Measurements from ENCODE around the gene KCNG1.
A peak's percentile ranks its signal among the peaks of the same experiment; 100 is the strongest.
"Not testable (repeated sequence)": the region's sequence is repeated elsewhere in the genome, so short reads cannot be mapped to it uniquely, and the experiment has no call there.

KCNG1 gene, protein sequence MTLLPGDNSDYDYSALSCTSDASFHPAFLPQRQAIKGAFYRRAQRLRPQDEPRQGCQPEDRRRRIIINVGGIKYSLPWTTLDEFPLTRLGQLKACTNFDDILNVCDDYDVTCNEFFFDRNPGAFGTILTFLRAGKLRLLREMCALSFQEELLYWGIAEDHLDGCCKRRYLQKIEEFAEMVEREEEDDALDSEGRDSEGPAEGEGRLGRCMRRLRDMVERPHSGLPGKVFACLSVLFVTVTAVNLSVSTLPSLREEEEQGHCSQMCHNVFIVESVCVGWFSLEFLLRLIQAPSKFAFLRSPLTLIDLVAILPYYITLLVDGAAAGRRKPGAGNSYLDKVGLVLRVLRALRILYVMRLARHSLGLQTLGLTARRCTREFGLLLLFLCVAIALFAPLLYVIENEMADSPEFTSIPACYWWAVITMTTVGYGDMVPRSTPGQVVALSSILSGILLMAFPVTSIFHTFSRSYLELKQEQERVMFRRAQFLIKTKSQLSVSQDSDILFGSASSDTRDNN

DNA sequence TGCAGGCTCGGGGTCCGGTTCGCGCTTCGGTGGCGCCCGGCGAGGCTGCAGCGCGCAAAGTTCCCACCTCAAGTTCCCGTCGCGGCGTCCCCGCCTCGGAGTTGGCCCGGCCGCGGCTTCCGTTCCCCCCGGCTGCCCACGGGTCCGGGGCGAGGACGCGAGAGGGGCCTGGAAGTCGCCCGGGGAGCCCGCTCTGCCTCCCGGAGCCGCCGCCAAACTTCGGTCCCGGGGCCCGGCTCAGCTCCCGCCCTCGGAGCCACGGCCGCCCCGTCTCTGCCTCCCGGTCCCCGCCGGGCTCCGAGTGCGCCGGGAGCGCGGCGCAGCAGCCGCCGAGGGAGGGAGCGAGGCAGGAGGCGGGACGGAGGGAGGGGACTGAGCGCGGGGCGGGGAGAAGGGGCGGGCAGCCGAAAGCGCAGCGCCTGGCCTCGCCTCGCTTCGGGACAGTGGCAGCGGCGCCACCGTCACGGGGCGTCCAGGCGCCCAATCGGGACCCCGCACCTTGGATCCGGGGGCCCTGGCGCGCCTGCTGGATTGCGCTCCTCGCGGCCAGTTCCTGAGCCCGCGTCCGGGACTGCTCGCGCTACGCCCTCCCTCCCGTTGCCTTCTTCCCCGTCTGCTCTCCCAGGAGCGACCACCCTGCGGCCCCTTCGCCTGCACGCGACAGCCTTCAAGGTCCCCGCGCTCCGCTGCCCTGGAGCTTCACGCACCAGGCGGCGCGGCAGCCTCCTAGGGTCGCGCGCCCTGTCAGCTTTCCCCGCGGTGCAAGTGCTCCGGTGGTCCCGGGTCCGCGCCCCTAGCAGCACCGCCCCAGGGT, at the start of gene KCNG1:
KCNG1 (minus strand) TSS at position 305 of the 814 bp plus-strand sequence. CDS start 12,769 bp downstream, outside the sequence.
- peak; percentile 23 to 31 for DNase-seq (ENCODE audit: low read depth in 1 of 2, low spot score in 1 of 2)

DNA sequence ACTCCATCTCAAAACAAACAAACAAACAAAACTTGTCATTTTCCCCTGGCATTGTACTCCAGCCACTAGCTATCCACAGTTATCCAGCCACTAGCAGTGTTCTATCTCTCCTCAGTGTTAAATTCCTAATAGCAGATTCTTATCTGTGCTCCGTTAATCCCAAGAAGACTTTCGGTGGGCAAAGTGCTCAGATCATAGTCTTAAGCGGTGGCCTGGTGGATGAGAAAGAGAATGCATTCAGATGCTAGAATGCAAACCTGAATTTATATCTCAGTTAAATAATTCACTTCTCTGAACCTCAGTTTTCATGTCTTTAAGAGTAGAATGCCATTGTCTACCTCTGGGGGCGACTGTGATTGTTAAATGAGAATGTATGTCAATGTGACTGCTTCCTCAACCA, 47.7 kb upstream of the KCNG1 start:
- DNase-seq (ENCODE audit: low read depth in 1 of 2, low spot score in 1 of 2) = no peak

DNA sequence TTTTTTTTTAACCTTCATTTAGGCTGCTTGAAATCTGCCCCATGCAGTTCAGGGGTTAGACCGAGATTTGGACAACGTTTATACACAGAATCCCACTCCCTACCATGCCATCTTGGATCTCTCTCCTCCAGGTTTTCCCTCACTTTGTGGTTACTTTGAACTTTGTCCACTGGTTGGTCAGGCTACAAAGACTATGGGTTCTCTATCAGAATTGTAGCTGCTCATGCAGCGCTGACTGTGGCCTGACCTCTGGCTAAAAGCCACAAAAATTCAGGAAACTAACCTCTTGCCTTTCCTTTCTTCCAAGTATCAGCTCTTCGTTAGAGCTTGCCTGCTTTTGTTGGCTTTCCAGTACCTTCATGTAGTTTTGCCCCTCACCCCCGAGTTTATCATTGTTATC, 44.9 kb upstream of the KCNG1 start:
- no peak for DNase-seq (ENCODE audit: low read depth in 1 of 2, low spot score in 1 of 2)

DNA sequence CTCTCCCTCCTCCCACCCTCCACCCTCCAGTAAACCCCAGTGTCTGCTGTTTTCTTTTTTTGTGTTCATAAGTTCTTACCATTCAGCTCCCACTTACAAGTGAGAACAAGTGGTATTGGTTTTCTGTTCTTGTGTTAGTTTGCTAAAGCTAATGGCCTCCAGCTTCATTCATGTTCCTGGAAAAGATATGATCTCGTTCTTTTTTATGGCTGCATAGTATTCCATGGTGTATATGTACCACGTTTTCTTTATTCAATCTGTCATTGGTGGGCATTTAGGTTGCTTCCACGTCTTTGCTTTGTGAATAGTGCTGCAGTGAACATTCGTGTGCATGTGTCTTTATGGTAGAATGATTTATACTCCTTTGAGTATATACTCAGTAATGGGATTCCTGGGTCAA, 42.7 kb upstream of the KCNG1 start:
- DNase-seq (ENCODE audit: low read depth in 1 of 2, low spot score in 1 of 2) = no peak

DNA sequence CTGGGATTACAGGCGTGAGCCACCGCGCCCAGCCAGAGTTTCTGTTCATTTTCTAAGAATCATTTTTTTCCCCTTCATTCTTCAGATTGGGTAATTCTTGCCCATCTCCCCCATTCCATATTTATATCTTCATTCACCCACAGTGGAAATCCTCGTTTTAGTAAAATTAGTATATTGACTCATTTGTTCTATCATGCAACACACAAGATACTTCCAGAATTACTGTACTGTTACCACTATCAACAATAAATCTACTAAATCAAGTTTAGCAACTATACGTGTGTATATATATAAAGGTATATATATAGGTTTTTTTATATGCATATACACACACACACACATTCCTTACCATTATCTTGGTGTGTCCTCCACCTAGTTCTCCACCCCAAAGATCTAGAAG, 41.2 kb upstream of the KCNG1 start:
- DNase-seq (ENCODE audit: low read depth in 1 of 2, low spot score in 1 of 2) = no peak

DNA sequence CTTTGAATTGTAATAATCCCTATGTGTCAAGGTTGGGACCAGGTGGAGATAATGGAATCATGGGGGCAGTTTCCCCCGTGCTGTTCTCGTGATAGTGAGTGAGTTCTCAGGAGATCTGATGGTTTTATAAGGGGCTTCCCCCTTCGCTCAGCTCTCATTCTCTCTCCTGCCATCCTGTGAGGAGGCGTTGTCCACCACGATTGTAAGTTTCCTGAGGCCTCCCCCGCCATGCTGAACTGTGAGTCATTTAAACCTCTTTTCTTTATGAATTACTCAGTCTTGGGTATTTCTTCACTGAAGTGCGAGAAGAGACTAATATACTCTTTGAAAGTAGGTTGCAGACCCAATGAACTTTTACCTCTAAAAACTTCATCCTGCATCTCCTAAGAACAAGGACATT, 39.2 kb upstream of the KCNG1 start:
- peak in 1 of 2 donors; percentile 54 for DNase-seq (ENCODE audit: low read depth in 1 of 2, low spot score in 1 of 2)

DNA sequence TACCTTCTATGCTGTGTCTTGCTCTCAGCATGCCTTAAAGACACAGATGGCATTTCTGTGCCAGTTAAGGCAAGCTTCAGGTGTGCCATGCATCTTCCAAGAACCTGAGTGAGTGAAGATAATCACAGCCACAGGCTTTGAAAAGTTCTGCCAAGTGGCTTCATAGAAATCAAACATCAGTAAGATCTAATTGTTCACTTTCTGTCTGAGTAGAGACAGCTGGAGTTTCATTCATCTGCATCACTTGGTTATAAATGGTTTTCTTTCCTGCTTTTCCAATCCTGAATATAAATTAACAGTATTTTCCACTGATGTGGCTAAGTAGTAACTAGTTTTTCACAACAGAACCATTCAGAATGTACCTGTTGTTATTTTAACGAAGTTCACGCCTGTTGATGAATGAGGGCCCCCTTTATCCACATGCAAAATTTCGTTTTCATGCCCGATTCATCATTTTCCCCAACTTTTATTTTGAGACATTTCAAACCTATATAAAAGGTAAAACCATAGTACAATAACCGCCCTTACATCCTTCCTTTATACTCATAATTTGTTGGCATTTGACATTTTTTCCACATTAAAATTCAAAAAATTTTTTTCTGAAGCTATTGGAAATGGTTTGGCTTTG, 38.6 kb upstream of the KCNG1 start:
- DNase-seq (ENCODE audit: low read depth in 1 of 2, low spot score in 1 of 2) = peak in 1 of 2 donors; percentile 12

DNA sequence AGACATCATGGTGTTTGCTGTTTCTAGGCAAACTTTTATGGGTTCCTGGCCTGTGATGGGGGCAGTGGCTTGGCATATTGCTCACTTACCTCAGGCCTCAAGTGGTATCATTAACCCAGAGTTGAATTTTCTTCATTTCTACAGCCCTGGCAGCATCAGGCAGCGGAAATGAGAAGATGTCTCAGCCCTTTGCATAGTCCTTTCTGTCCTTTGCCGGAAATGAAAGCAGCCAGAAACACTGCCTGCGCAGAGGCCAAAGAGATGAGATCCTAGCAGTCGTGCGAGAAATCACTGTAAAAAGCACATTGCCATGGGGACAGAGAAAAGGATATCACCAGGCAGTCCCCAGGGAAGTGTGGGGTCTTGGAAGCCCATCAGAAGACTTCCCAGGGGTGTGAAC, 37.4 kb upstream of the KCNG1 start:
- no peak for DNase-seq (ENCODE audit: low read depth in 1 of 2, low spot score in 1 of 2)

DNA sequence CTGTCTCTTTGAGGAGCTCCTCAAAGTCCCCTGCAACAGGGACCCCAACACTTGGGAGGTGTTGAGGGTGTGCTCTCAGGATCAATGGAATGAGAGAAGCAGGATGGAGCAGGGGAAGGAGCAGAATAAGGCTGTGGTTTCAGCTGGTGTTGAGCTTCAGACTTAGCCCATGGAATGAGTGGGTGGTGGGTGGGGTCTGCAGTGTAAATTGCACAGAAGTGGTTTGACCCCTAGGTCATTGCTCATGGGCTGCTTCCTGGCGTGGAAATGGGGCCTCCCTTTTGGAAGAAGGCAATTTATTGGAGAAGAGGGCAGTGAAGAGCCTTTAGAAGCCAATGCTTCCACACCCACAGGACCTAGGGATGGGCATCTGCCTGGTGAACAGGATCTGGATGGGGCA, 37.0 kb upstream of the KCNG1 start:
- DNase-seq (ENCODE audit: low read depth in 1 of 2, low spot score in 1 of 2) = no peak

DNA sequence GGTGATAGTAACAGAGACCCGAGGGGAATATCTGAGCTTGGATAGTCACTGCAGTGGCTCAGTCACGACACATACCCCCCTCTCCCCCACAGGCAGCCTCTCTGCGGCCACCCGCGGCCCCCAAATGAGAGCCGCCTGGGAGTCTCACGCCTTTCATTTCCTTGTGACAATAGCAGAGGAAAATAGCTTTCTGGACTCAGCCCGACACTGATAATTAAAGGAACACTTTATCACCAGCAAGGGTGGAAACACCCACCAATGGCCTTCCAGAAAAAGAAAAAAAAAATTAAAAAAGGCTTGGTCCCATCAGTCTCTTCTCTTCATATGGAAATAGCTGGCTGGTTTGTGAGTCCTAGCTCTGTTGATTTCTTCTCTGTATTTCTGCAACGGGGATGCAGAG, 35.1 kb upstream of the KCNG1 start:
- no peak for DNase-seq (ENCODE audit: low read depth in 1 of 2, low spot score in 1 of 2)

DNA sequence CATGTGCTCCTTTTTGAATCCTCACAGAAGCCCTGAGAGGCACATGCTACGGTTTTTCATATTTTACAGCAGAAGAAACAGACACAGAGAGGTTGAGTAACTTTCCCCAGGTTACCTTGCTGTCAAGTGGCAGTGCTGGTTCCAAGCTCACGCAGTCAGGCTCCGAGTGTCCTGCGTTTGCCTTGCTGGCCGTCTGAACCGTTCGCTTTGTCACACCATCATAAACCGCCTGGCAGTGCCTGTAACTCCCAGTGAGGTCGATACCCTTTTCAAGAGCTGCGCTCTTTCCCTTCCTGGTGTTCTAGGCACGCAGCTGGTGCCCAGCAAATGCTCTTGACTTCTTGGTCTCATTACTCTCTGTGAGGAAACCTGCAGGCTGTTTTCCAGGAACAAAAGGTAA, 31.3 kb upstream of the KCNG1 start:
- DNase-seq (ENCODE audit: low read depth in 1 of 2, low spot score in 1 of 2) = no peak

DNA sequence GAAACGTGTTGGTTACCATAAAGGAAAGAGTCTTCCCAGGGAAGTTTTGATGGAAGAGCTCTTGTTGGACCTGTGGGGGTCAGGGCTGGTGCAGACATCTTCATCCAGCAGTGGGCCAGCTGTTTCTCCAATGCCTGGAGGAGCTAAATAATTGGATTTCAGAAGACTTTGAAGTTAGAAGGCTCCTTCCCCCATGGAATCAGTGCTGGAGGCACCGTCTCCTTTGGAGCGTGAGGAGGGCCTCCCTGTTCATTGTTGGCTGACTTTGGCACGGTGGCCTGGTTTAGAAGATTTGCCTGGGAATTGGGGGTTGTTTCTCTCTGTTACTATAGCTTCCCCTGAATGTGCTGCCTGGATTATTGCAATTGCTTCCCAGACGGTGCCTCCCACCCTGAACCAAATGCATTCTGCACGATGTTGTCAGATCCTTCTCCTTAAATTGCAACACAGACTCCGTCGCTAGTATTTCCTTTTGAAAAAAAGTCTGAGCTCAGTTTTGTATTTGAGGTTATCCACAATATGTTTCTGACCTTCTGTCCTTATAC, 27.7 kb upstream of the KCNG1 start:
- DNase-seq (ENCODE audit: low read depth in 1 of 2, low spot score in 1 of 2) = no peak

DNA sequence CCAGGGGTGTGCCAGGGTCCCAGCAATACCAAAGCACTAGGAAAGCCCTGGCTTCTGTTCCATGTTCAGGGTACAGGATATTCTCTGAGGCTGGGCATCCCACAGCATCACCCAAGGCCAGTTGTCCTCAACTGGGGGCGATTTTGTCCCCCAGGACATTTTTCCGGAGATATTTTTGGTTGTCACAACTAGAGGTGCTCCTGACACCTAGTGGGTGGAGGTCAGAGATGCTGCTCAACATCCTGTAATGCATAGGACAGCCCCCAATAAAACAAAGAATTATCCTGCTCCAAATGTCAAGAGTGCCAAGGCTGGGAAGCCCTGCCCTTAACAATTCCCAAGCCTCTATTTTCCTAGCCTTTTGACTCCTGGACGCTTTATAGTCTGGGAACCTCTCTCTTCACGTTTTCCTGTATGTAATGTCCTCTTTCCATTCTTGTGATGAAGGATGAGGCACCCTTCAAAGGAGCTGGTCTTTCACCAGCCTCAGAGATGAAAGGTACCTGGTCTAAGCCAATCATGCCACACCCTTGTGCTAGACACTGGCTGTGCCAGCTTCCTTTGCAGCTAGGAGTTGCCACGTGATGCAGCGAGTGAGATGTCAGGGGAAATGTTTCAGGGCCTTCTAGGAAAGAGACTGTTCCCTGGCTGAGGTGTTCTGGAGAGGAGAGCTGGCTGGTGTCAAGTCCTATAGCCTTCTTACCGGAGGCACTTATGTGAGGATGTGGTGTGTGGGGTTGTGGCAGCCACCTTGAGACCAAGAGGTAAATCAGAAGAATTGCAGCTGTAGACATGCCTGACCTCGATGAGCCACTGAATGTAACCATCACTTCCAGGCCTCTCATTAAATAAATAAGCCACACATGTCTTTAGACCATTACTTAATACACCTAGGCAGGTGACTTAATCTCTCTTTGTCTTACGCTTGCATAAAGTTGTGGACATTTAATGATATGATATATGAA, 23.4 kb upstream of the KCNG1 start:
- DNase-seq (ENCODE audit: low read depth in 1 of 2, low spot score in 1 of 2) = no peak

DNA sequence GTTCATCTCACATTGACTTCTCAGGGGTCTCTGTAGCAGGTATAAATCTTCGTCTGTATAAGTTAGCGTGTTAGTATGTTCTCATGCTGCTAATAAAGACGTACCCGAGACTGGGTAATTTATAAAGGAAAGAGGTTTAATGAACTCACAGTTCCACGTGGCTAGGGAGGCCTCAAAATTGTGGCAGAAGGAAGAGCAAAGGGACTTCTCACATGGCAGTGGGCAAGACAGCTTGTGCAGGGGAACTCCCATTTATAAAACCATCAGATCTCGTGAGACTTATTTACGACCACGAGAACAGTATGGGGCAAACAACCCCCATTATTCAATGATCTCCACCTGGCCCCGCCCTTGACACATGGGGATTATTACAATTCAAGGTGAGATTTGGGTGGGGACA, 22.6 kb upstream of the KCNG1 start:
- not testable (repeated sequence) for DNase-seq (ENCODE audit: low read depth in 1 of 2, low spot score in 1 of 2)

DNA sequence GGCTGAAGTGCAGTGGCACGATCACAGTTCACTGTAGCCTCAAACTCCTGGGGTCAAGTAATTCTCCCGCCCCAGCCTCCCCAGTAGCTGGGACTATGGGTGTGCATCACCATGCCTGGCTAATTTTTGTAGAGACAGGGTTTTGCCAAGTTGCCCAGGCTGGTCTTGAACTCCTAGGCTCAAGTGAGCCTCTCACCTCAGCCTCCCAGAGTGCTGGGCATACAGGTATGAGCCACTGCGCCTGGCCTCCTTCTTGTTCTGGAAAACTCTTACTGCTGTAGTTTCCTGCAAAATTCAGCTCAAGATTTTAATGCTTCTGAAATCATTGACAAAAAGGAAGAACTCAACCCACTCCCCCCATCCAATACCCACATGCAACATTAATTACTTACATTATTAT, 21.9 kb upstream of the KCNG1 start:
- no peak for DNase-seq (ENCODE audit: low read depth in 1 of 2, low spot score in 1 of 2)

DNA sequence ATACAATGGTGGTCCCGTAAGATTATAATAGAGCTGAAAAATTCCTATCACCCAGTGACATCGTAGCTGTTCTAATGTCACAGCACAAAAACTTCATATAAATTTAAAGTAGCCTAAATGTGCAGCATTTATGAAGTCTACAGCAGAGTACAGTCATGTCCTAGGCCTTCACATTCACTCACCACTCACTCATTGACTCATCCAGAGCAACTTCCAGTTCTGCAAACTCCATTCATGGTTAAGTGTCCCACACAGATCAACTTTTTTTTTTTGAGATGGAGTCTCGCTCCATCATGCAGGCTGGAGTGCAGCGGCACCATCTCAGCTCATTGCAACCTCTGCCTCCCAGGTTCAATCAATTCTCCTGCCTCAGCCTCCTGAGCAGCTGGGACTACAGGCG, 20.9 kb upstream of the KCNG1 start:
- DNase-seq (ENCODE audit: low read depth in 1 of 2, low spot score in 1 of 2) = no peak

DNA sequence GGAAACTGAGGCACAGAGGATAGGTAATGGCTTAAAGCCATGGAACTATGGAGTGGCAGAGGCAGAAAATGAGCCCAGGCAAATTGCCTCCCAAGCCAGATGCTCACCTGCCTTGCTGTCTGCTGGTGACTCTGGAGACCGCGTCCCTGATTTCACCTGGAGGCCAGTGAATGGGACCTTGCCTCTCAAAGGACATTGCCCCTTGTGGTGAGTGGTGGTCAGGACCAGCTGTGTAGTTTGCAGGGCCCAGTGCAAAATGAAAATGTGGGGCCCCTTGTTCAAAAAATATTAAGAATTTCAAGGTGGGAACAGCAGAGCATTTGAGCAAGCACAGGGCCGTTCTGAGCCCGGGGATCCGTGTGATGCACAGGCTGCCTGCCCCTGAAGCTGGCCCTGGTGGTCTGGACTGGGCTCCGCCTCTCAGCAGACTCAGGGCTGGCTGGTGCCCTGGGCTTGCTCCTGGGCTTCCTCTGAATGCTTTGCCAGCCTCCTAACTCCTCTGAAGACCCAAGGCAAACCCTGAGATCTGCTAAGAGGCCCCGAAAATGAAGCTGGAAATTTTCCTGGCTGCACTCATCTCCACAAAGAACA, 19.8 kb upstream of the KCNG1 start:
- DNase-seq (ENCODE audit: low read depth in 1 of 2, low spot score in 1 of 2) = no peak

DNA sequence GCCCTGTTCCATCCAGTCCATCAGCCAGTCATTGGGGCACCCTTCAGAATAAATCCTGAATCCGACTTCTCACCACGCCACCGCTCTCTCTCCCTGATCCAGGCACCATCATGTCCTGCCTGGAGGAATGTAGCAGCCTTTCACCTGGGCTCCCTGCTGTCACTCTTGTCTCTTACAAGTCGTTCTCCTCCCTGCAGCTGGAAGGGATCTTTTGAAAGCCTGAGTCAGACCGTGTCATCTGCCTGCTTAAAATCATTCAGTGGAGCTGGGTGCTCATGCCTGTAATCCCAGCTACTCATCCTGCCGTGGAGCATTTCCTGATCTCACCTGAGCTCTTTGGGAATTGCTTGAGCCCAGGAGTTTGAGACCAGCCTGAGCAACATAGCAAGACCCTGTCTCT, 19.2 kb upstream of the KCNG1 start:
- no peak for DNase-seq (ENCODE audit: low read depth in 1 of 2, low spot score in 1 of 2)

DNA sequence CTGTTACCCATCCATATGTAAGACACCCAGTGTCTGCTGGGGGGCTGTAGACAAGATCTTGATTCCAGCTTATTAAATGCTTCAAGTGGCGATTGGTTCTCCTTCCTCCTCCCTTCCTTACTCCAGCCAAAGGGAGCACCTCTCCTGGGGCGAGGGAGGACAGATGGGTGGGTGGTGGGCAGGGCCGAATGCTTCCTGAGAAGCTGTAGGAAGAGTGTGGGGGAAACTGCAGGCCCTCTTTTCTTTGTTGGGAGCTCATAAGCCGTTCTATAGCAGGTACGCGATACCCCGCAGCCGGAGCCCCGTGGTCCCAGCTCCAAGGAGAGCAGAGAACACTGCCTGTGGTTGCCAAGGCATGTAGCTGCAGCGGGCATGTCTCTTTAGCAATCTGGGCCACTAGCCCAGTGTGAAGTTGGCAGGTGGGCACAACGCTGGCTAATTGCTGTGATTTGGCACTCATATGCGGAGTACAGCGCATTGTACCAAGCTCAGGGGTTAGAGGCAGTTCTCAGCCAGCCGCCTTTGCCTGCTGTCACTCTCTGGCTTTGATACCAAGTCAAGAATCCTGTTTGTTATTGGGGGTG, 14.7 kb upstream of the KCNG1 start:
- no peak for DNase-seq (ENCODE audit: low read depth in 1 of 2, low spot score in 1 of 2)
